Peyer's patch (tissue), 4 donors: ENCODE data around the gene HTT-AS.

Source experiments
- POLR2A ChIP-seq, 2 donors: fragments of 450-650 bp; IDR thresholded peaks; one replicate each; pipeline ENCODE4 v1.5.1; 2017; ENCODE audit warnings: antibody characterized with exemption in 2 of 2, mild to moderate bottlenecking in 2 of 2, moderate library complexity in 2 of 2
- TF ChIP-seq, protein P1 (sequence below), 6 experiments: fragments of 450-650 bp in 4 of 6; fragments of 200-600 bp in 2 of 6; sonication (generic) in 1 of 6; IDR thresholded peaks; one replicate each; pipeline ENCODE4 v1.5.1; 2017 to 2019; ENCODE audit warnings: antibody characterized with exemption in 6 of 6, mild to moderate bottlenecking in 3 of 6, moderate library complexity in 1 of 6

- TF ChIP-seq, protein P1, sequence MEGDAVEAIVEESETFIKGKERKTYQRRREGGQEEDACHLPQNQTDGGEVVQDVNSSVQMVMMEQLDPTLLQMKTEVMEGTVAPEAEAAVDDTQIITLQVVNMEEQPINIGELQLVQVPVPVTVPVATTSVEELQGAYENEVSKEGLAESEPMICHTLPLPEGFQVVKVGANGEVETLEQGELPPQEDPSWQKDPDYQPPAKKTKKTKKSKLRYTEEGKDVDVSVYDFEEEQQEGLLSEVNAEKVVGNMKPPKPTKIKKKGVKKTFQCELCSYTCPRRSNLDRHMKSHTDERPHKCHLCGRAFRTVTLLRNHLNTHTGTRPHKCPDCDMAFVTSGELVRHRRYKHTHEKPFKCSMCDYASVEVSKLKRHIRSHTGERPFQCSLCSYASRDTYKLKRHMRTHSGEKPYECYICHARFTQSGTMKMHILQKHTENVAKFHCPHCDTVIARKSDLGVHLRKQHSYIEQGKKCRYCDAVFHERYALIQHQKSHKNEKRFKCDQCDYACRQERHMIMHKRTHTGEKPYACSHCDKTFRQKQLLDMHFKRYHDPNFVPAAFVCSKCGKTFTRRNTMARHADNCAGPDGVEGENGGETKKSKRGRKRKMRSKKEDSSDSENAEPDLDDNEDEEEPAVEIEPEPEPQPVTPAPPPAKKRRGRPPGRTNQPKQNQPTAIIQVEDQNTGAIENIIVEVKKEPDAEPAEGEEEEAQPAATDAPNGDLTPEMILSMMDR (IDR thresholded peaks at IDR 0.05), result no peak
- no peak for TF ChIP-seq POLR2A (IDR thresholded peaks at IDR 0.05)
These were observed 45.1 kb upstream of the HTT-AS start for GRCh38 chr4:3119464-3119863.
